Keratinocyte (primary cell): ENCODE results near the gene PIWIL4.

Experiments used
- EZH2 ChIP-seq: IDR thresholded peaks from one replicate; pipeline ENCODE4 v1.6.1; 2012; ENCODE audit warnings: inconsistent platforms, mild to moderate bottlenecking, low read length, moderate library complexity
- TF ChIP-seq, protein P1 (sequence below), 3 experiments: IDR thresholded peaks in 1 of 3; conservative IDR thresholded peaks in 1 of 3; optimal IDR thresholded peaks in 1 of 3; 2 replicates in 2 of 3; 3 replicates in 1 of 3; pipeline versions ENCODE3 to v1.5.1; 2011; ENCODE audit warnings: low read length in 3 of 3, mild to moderate bottlenecking in 3 of 3, moderate library complexity in 2 of 3, control low read depth in 1 of 3, inconsistent platforms in 1 of 3; ENCODE audit not compliant: insufficient read depth in 2 of 3; ENCODE audit errors: extremely low read depth in 1 of 3

DNA sequence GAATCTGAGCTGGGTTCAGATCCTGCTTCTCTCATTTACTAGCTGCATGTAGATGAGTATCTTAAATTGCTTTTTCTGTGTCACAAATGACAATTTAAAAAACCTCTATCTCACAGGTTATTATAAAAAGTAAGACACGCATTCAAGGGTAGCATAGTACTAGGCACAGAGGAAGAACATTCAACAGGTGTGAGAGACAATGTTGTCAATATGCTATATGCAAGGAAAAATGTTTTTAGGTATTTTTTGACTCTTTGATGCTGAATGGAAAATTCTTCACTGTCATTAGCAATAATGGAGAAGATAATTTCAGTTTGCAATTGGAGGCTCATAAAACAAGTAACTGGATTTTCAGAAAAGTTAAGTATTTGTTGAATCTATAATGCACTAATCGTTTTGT is 81.6 kb downstream of the PIWIL4 start:
- TF ChIP-seq, protein P1, sequence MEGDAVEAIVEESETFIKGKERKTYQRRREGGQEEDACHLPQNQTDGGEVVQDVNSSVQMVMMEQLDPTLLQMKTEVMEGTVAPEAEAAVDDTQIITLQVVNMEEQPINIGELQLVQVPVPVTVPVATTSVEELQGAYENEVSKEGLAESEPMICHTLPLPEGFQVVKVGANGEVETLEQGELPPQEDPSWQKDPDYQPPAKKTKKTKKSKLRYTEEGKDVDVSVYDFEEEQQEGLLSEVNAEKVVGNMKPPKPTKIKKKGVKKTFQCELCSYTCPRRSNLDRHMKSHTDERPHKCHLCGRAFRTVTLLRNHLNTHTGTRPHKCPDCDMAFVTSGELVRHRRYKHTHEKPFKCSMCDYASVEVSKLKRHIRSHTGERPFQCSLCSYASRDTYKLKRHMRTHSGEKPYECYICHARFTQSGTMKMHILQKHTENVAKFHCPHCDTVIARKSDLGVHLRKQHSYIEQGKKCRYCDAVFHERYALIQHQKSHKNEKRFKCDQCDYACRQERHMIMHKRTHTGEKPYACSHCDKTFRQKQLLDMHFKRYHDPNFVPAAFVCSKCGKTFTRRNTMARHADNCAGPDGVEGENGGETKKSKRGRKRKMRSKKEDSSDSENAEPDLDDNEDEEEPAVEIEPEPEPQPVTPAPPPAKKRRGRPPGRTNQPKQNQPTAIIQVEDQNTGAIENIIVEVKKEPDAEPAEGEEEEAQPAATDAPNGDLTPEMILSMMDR (optimal IDR thresholded peaks at IDR 0.05 in 1 of 3, IDR thresholded peaks at IDR 0.05 in 1 of 3, conservative IDR thresholded peaks at IDR 0.05 in 1 of 3; ENCODE audit: extremely low read depth in 1 of 3, insufficient read depth in 2 of 3, low read length in 3 of 3): no peak
- TF ChIP-seq EZH2: no peak
